Natural killer cell (primary cell): ENCODE measurements around the gene ARHGEF4. TPM values are rescaled to one million over a fixed set of nuclear protein-coding genes. Genes with fewer than 3 reads are reported as not detected.

Source experiments
- ATAC-seq, 3 donors: fragments of 150-1000 bp in 2 of 3; fragments of 200-7000 bp in 1 of 3; cut with Tn5 transposase; 1 replicate in 1 of 3; 2 replicates in 2 of 3; pipeline ENCODE4 v1.10.0; 2021; ENCODE audit warnings: mild to moderate bottlenecking in 2 of 3, moderate library complexity in 2 of 3
- DNase-seq, 2 donors: peaks; one replicate each; pipeline versions ENCODE4 v3.0.0 to v3.0.0-alpha.2; 2013 to 2021; ENCODE audit warnings: mixed read lengths in 1 of 2
- H3K27ac ChIP-seq: one replicate; pipeline ENCODE4 v1.5.1; 2013; ENCODE audit warnings: mild to moderate bottlenecking, low read length
- H3K27me3 ChIP-seq: one replicate; pipeline ENCODE4 v1.6.1; 2013; ENCODE audit warnings: low read length; ENCODE audit not compliant: control insufficient read depth, insufficient read depth
- H3K36me3 ChIP-seq: one replicate; pipeline ENCODE4 v1.6.1; 2013; ENCODE audit warnings: low read length; ENCODE audit not compliant: control insufficient read depth, insufficient read depth
- H3K4me1 ChIP-seq: one replicate; pipeline ENCODE4 v1.6.1; 2013; ENCODE audit warnings: low read length; ENCODE audit not compliant: control insufficient read depth, insufficient read depth
- H3K4me3 ChIP-seq: one replicate; pipeline ENCODE4 v1.5.1; 2013; ENCODE audit warnings: low read length
- H3K9me3 ChIP-seq: one replicate; pipeline ENCODE4 v1.6.1; 2013; ENCODE audit warnings: low read length; ENCODE audit not compliant: control insufficient read depth, insufficient read depth
- H3K27ac Mint-ChIP-seq, 2 donors: one replicate each; pipeline ENCODE4 v1.8.0; 2022; ENCODE audit warnings: mild to moderate bottlenecking in 2 of 2, mixed read lengths in 2 of 2, moderate library complexity in 1 of 2
- H3K27me3 Mint-ChIP-seq, 2 donors: one replicate each; pipeline ENCODE4 v1.8.0; 2022; ENCODE audit warnings: low read depth in 2 of 2, mixed read lengths in 2 of 2
- H3K36me3 Mint-ChIP-seq: one replicate; pipeline ENCODE4 v1.8.0; 2022; ENCODE audit warnings: mixed read lengths
- H3K4me1 Mint-ChIP-seq, 2 donors: one replicate each; pipeline ENCODE4 v1.8.0; 2022; ENCODE audit warnings: mixed read lengths in 2 of 2
- H3K4me3 Mint-ChIP-seq: one replicate; pipeline ENCODE4 v1.8.0; 2022; ENCODE audit warnings: mild to moderate bottlenecking, moderate library complexity, mixed read lengths
- H3K9me3 Mint-ChIP-seq, 2 donors: one replicate each; pipeline ENCODE4 v1.8.0; 2022; ENCODE audit warnings: mixed read lengths in 2 of 2
- WGBS: methylation state at CpG from one replicate; pipeline ENCODE4 v1.1.7; 2013; ENCODE audit warnings: missing lambda C conversion rate; ENCODE audit not compliant: insufficient coverage; 5-methylcytosine and 5-hydroxymethylcytosine counted together
- intact Hi-C: fragments of 100-400 bp; cut with micrococcal nuclease; formaldehyde crosslinking; loops from one replicate; pipeline ENCODE4 v1.14.2; 2022
- total RNA-seq, 4 donors: library from RNA; stranded (reverse); fragments of 120-200 nt in 1 of 4; gene quantifications; one replicate each; pipeline versions ENCODE4 v1.2.3 to v1.2.4, GENCODE V29; 2013 to 2022
- TF ChIP-seq, protein P1 (sequence below): fragments of 200-600 bp; IDR thresholded peaks from one replicate; pipeline ENCODE4 v1.8.0; 2022; ENCODE audit warnings: antibody characterized with exemption

The ARHGEF4 gene
- total RNA-seq, 3 donors from 2014 or later (not counting 1 experiment from before 2014, with no cell fraction given), result 0.11 TPM; not detected in 2

DNA sequence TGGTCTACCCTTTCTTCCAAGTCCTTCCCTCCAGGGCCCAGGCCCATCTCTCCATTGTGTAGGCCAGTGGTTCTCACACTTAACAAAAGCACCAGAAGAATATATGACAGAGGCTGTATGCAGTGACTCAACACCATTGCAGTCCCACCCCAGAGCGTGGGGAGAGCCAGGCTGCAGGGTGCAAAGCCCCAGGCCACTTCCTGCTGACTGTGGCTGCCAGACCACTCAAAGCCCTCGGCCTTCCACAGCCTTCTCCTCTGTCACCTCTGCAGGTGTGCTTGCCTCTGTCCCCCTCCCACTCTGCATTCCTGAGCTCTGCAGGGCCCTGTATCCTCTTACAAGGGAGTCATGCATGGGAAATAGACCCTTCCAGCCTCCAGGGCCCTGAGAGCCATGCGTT is 40.4 kb upstream of the ARHGEF4 start:
- H3K9me3 ChIP-seq, result no peaks in the 10 kb centered on the region
- peak overlapping the region; percentile 53 for H3K27ac ChIP-seq
- no peak overlapping the region for H3K4me3 ChIP-seq
- 32% methylated on average over 3 of the region's 3 CpGs for WGBS
- Mint-ChIP-seq H3K27ac (peak overlapping the region; percentile 84 to 95), H3K4me1 (peaks cover 43 to 57% of the 10 kb centered on the region in 2 donors), H3K9me3 (no peaks in the 10 kb centered on the region), H3K36me3 (no peaks in the 10 kb centered on the region), H3K4me3 (peak overlapping the region; percentile 81), H3K27me3 (no peaks in the 10 kb centered on the region)
- ATAC-seq (peak; percentile 51 to 68 (median 60)), DNase-seq (peak; percentile 18 to 71)
- H3K36me3 ChIP-seq, result no peaks in the 10 kb centered on the region
- H3K4me1 ChIP-seq, result peaks cover 47% of the 10 kb centered on the region
- TF ChIP-seq, protein P1, sequence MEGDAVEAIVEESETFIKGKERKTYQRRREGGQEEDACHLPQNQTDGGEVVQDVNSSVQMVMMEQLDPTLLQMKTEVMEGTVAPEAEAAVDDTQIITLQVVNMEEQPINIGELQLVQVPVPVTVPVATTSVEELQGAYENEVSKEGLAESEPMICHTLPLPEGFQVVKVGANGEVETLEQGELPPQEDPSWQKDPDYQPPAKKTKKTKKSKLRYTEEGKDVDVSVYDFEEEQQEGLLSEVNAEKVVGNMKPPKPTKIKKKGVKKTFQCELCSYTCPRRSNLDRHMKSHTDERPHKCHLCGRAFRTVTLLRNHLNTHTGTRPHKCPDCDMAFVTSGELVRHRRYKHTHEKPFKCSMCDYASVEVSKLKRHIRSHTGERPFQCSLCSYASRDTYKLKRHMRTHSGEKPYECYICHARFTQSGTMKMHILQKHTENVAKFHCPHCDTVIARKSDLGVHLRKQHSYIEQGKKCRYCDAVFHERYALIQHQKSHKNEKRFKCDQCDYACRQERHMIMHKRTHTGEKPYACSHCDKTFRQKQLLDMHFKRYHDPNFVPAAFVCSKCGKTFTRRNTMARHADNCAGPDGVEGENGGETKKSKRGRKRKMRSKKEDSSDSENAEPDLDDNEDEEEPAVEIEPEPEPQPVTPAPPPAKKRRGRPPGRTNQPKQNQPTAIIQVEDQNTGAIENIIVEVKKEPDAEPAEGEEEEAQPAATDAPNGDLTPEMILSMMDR, result no peak
- intact Hi-C loops, result loop anchor here (2.0 to 10.0 kb wide), 2 partner anchors 69 to 309 kb away; partner anchors contain the start of gene PLEKHB2
- H3K27me3 ChIP-seq, result no peaks in the 10 kb centered on the region

DNA sequence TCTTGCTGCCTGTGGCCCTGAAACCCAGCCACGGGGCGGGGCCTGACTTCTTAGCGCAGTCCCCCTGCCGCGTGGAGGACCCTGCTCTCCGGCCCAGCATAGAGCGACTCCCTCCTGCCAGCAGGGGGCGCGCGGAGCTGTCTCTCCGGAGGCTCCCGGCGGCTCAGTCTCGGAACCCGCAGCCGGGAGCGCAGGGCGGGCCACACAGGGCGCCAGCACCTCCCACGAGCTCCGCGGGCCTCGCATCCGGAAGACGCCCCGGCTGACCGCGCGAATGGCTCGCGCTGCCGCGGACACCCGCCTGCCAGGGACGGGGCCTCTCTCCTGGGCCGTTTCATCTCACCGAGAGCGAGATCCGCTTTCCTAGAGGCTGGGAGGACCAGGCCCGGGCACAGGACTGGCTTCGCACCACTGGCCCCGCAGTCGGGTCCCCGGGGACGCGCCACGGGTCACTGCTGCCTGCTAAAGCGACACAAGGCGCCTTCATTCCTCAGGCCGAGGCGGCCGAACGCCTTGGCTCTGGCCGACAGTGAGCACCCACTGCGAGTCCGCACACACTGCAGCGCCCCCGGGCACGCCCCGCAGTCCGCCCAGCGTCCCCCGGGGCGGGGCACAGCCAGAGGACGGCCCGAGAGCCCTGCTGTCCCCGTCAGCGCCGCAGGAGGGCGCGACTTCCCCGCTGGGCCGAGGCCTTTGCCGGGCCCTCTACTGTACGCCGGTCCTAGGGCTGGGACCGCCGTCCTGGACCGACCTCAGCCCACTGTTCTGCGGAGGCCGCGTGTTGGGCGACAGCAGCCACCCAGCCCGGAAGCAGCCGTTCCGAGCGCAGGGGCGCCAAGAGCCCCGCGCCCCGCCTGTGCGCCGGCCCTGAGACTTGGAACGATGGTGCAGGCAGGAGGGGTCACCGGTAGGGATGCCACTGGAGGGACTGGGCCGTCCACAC is 39.0 kb upstream of the ARHGEF4 start:
- Histone ChIP-seq H3K36me3 (no peaks in the 10 kb centered on the region), H3K4me3 (peak overlapping the region; percentile 89), H3K9me3 (no peaks in the 10 kb centered on the region), H3K27ac (peak overlapping the region; percentile 94), H3K4me1 (peaks cover 47% of the 10 kb centered on the region), H3K27me3 (no peaks in the 10 kb centered on the region)
- peak overlapping the region; percentile 81 for H3K4me3 Mint-ChIP-seq
- TF ChIP-seq, protein P1, result peak; percentile 78
- peak; percentile 81 to 93 (median 85) for ATAC-seq
- H3K9me3 Mint-ChIP-seq, result no peaks in the 10 kb centered on the region
- WGBS, result under 1% methylated on average over 96 of the region's 96 CpGs
- H3K36me3 Mint-ChIP-seq, result no peaks in the 10 kb centered on the region
- peak; percentile 87 to 94 for DNase-seq
- H3K27me3 Mint-ChIP-seq, result no peaks in the 10 kb centered on the region
- peak overlapping the region; percentile 84 to 95 for H3K27ac Mint-ChIP-seq
- intact Hi-C loops, result loop anchor here (1.0 to 10.0 kb wide), 4 partner anchors 71 to 307 kb away; partner anchors contain the start of gene PLEKHB2
- peaks cover 38 to 48% of the 10 kb centered on the region in 2 donors for H3K4me1 Mint-ChIP-seq

DNA sequence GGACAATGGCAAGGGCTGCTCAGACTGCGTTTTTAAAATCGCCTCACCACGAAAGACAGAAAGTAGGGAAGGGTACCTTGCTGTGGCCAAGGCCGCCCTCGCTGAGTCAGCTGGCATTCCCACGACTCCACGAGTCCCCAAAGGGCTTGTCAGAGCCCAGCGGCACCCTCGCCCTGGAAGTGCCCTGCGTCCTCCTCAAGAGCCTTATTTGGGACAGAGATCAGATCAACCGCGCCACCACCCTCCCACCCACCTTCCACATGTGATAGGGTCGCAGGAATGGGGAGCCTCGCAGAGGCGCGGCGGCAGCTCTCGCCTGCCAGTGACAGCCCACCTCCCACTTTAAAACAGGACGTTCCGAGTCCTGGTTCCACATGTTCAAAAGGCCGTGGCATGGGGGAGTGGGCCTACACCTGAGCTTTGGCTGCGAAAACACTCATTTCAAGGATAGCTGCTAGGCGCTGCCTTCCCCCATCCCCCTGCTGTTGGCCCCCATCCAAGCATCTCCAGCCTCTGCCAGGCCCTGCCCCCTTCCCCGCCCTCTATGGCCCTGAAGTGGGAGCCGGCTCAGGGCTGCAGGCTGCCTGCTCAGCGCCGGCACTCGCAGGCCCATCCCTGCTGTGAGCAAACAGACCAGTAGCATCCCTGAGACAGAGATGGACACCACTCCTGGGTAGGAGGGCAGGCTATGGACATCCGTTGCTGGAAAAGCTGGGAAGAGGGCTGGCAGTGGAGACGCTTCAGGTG is 38.1 kb upstream of the ARHGEF4 start:
- peak overlapping the region; percentile 81 for H3K4me3 Mint-ChIP-seq
- TF ChIP-seq, protein P1, result no peak
- 42% methylated on average over 30 of the region's 30 CpGs for WGBS
- Histone ChIP-seq H3K9me3 (no peaks in the 10 kb centered on the region), H3K36me3 (no peaks in the 10 kb centered on the region), H3K4me1 (peaks cover 47% of the 10 kb centered on the region), H3K27me3 (no peaks in the 10 kb centered on the region), H3K4me3 (peak overlapping the region; percentile 89), H3K27ac (peak overlapping the region; percentile 47)
- peak overlapping the region; percentile 84 to 95 for H3K27ac Mint-ChIP-seq
- H3K9me3 Mint-ChIP-seq, result no peaks in the 10 kb centered on the region
- peaks cover 30 to 40% of the 10 kb centered on the region in 2 donors for H3K4me1 Mint-ChIP-seq
- ATAC-seq (no peak), DNase-seq (peak in 1 of 2 donors; percentile 17)
- H3K27me3 Mint-ChIP-seq, result no peaks in the 10 kb centered on the region
- intact Hi-C loops, result loop anchor here (1.0 to 10.0 kb wide), 3 partner anchors 75 to 306 kb away; partner anchors contain the start of gene PLEKHB2
- no peaks in the 10 kb centered on the region for H3K36me3 Mint-ChIP-seq
